ENCODE data around the gene ORM2.

The ORM2 gene

GRCh38 chr9:114294664-114295063 lies 35.0 kb upstream of the ORM2 start:
- no peak for DNase-seq (ENCODE audit: low spot score)

- DNase-seq (ENCODE audit: low spot score): no peak
Observed at GRCh38 chr9:114296338-114296737, 33.3 kb upstream of the ORM2 start.

GRCh38 chr9:114299286-114300152 lies 30.1 kb upstream of the ORM2 start:
- DNase-seq (ENCODE audit: low spot score): no peak

- DNase-seq (ENCODE audit: low spot score): no peak
Observed at GRCh38 chr9:114300153-114300845, 29.4 kb upstream of the ORM2 start.

- no peak for DNase-seq (ENCODE audit: low spot score)
Observed at GRCh38 chr9:114300846-114301797, 28.5 kb upstream of the ORM2 start.

GRCh38 chr9:114301798-114302565 lies 27.7 kb upstream of the ORM2 start:
- no peak for DNase-seq (ENCODE audit: low spot score)

- DNase-seq (ENCODE audit: low spot score): no peak
Observed at GRCh38 chr9:114302727-114303126, 26.9 kb upstream of the ORM2 start.

GRCh38 chr9:114303571-114303970 lies 26.1 kb upstream of the ORM2 start:
- DNase-seq (ENCODE audit: low spot score): no peak

GRCh38 chr9:114303977-114304376 lies 25.7 kb upstream of the ORM2 start:
- DNase-seq (ENCODE audit: low spot score): no peak

GRCh38 chr9:114304416-114305188 lies 25.1 kb upstream of the ORM2 start:
- DNase-seq (ENCODE audit: low spot score): no peak

- no peak for DNase-seq (ENCODE audit: low spot score)
Observed at GRCh38 chr9:114307899-114308267, 21.8 kb upstream of the ORM2 start.

- DNase-seq (ENCODE audit: low spot score): no peak
Observed at GRCh38 chr9:114308361-114308950, 21.2 kb upstream of the ORM2 start.

GRCh38 chr9:114309096-114309495 lies 20.6 kb upstream of the ORM2 start:
- no peak for DNase-seq (ENCODE audit: low spot score)

- no peak for DNase-seq (ENCODE audit: low spot score)
Observed at GRCh38 chr9:114310471-114311450, 18.9 kb upstream of the ORM2 start.

GRCh38 chr9:114311571-114312512 lies 17.8 kb upstream of the ORM2 start:
- DNase-seq (ENCODE audit: low spot score): no peak

- DNase-seq (ENCODE audit: low spot score): no peak
Observed at GRCh38 chr9:114312513-114312875, 17.2 kb upstream of the ORM2 start.

GRCh38 chr9:114313186-114313585 lies 16.5 kb upstream of the ORM2 start:
- no peak for DNase-seq (ENCODE audit: low spot score)

GRCh38 chr9:114314256-114314867 lies 15.3 kb upstream of the ORM2 start:
- DNase-seq (ENCODE audit: low spot score): no peak
